Inflammatory macrophage treated with lipopolysaccharide for 1 hour (primary cell): Measurements from ENCODE around the gene DNAH7.
A peak's percentile ranks its signal among the peaks of the same experiment; 100 is the strongest.

Experiments
- DNase-seq, 2 donors: peaks; one replicate each; pipeline ENCODE4 v3.0.0-alpha.2; 2020 to 2022

DNAH7 gene

GRCh38 chr2:195857132-195857531 is 211.5 kb downstream of the DNAH7 start:
- DNase-seq: no peak

DNA sequence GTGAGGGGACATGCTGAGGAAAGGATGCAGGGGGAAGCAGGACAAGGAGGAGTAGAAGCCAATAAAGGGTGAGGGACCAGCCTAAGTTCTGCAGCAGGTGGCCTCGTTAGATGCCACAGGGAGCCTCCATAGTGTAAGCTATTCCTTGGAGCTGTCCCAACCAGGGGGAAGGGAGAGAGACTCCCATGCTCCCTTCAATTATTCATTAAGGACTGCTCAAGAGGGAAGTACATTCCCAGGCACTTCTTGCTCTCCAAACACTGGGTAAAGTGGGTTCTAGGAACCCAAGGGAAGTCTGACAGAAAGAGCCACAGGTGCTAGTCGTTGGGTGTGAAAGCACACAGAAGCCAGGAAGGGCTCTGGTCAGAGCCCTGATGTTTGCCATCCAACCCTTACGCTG is 217.9 kb downstream of the DNAH7 start:
- no peak for DNase-seq

GRCh38 chr2:195848119-195848899 is 220.3 kb downstream of the DNAH7 start:
- DNase-seq: no peak

DNA sequence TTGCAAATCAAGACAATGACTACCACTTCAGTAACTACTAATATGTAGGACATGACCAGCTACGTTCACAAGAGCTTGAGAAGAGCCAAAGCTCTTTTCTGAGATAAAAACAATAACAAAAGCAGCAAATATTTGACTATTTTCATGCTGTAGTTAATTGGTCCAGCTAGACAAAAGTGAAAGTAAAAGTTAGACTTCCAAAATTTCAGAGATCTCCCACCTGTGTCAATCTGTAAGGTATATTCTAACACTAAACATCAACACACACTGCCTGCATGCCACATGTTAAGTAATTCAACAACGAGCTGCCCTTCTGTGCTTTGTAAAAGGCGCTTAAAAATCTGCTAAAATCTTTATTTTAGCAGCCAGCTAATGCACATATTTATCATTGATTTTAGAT is 225.7 kb downstream of the DNAH7 start:
- no peak for DNase-seq

GRCh38 chr2:195838002-195838401 is 230.6 kb downstream of the DNAH7 start:
- peak; percentile 30 to 52 for DNase-seq

GRCh38 chr2:195836002-195836401 is 232.6 kb downstream of the DNAH7 start:
- no peak for DNase-seq

- DNase-seq: no peak
These were observed 233.8 kb downstream of the DNAH7 start for GRCh38 chr2:195834836-195835235.

DNA sequence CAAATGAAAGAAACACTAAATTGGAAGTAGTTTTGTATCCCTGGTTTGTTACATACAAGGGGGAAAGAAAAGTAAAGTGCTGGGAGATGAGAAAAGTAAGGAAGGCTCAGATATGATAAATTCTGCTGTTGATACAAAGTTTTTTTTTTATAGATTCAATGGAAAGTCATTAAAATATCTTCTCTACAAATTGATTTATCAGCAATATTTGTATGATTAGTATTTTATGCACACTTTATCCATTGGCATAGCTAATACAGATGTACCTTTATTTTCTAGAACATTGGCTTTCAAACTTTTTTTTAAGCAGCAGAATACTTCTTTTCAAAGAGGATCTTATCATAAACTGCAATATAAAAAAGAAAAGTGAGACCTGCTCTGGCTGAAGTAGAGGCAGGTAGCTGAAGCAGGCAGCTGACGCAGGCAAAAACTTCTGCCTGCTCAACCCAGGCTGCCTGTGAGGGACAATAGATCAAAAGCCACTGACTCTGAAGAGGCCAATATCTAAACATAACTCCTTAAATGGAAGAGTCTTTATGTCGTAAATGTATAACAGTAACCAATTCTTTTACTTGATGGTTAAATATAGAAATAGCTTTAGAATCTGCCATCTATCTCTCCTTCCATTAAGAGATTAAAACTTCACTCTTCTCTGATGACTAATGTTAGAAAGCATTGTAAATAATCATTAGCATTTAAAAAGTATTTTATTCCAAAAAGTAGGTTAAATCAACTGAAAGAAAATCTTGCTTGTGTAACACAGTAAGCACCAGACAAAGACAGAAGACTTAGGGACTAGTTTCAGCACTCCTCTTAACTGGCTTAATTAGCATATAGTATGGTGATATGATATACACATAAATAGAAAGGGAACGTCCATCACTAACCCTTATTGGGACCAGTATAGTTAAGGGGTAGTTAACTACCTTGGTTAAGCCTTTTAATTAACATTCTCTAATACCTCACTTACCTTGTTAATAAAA is 237.4 kb downstream of the DNAH7 start:
- DNase-seq: no peak

DNA sequence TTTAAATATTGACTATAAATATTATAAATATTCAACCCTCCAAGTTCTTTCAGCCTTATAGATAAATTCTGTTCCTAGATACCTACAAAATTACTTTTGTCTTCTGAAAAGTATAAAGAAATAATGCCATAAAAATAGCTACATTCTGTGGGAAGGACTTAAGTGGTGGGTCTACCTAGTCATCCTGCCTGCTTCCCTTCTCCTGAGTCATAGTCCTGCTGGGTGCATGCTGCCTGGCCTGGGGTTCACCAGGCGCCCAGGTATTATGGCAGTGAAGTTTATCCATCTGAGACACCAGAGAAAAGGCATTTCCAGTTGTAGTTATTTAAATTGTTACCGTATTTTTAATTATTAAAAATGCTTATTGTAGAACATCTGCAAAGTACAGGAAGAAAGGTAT is 244.2 kb downstream of the DNAH7 start:
- DNase-seq: no peak

- no peak for DNase-seq
These were observed 245.4 kb downstream of the DNAH7 start for GRCh38 chr2:195823206-195823605.

GRCh38 chr2:195821566-195821932 is 247.1 kb downstream of the DNAH7 start:
- no peak for DNase-seq

DNA sequence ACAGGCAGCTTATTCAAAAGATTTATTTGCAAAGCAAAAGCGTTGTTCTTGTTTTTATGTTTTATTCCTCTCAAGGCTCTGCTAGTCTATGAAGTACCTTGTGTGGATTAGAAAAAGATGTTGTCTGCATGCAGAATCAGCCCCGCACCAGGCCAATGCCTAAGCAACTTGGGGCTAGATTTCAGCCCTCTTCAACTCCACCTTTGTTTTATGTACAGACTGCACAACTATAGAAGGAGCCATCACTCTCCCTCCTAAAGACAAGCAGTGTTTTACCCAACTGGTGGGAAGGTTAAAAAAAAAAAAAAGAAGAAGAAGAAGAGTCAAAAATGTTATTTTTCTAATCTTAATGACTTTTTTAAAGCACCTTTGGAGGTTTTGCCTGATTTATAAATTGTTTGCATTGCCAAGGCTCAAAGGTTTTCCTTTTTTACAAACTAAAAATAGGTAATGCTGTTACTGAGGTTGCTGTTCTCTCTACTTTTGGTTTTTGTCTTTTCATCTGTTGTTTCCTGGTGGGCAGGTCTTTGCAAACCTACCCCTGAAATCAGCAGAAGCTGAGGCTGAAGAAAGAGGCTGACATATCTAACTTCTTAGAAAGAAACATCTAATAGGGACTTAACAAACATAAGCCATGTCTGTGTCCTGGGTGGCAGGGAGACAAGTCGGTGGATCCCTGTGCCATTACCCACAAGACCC is 247.6 kb downstream of the DNAH7 start:
- no peak for DNase-seq

DNA sequence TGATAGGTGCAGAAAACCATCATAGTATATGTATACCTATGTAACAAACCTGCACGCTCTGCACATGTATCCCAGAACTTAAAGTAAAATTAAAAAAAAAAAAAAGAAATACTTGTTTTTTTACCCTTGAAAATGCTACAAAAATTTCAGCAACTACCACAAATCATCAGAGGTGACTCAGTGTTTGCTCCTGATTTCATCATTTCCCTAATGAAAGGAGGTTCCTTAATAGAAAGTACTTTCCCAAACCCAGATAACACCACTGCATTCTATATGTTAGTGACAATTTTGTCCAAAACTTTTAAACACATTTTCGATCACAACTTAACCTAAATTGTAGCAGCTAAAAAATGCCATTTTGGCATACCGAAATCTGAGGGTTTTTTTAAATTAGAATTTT is 248.3 kb downstream of the DNAH7 start:
- DNase-seq: peak; percentile 60 to 66

DNA sequence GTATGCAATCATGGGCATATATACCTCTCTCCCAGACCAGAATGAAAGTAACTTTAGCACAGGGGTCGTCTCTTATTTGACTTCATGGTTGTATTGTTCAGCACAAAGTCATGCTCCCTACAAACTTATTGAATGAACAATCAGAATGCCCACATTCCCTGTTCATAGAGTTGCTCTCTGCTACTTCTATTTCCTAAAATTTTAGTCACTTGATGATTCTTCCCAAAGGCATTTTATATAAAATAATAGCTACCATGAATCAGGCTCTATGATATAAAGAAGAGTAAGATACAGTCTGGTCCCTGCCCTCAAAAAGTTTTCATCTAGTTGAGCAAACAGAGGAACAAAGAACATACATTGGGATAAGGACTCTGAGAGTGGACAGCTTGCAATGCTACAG is 249.4 kb downstream of the DNAH7 start:
- no peak for DNase-seq

DNA sequence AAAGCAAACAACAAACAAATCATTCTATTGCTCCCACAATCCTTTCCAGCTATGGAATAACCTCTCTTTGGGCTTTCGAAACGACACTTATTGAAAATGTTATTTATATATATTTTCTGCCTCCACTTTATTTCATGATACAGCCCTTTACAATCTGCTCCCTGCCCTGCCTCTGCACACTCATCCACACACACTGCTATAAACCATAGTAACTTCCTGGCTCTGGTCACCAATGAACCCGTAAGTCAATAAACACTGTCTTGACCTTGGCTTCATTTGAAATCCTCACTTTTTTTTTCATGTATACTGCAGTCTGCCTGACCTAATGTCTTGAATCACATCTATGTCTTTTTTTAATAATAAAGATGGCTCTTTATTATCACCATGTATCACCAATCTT is 250.1 kb downstream of the DNAH7 start:
- no peak for DNase-seq

DNA sequence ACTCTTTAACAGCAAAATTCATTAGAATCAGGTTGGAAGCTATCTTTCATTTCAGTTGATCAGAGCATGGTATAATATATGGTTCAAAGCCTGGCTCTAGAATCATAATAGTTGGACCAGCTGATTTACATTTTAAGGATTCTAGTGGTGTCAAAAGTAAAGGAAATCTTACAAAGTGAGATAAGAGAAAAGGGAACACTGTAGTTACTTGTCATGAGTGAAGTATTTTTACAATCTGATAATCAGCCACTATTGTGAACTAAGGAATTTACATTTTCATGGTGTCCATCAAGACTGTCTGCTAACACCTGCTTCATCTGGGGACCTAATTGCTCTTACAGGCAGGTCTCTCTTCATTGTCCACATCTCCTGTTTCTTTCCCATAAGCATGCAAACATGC is 250.5 kb downstream of the DNAH7 start:
- DNase-seq: no peak

DNA sequence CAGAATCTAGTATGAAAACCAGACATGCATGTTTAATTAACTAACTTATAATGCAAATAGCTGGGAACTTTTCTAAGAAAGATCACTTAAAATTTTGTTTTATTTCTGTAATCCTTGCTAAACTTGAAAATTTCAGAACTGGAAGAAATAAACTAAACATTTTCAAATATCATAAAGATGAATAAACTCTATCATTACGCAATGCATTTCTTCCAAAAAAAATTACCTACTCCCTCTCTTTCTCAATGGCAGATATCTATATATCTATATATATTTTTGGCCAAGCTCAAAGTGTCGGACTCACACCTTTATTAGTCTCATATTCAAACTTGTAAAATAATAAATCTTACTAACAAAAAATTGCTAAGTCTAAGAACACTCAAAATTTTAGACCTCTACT is 253.6 kb downstream of the DNAH7 start:
- no peak for DNase-seq

- DNase-seq: no peak
These were observed 255.2 kb downstream of the DNAH7 start for GRCh38 chr2:195813421-195813820.

GRCh38 chr2:195810340-195811098 is 258.1 kb downstream of the DNAH7 start:
- no peak for DNase-seq

- DNase-seq: no peak
These were observed 260.4 kb downstream of the DNAH7 start for GRCh38 chr2:195808189-195808588.

GRCh38 chr2:195805283-195805976 is 263.2 kb downstream of the DNAH7 start:
- DNase-seq: no peak

GRCh38 chr2:195795879-195796278 is 272.8 kb downstream of the DNAH7 start:
- peak in 1 of 2 donors; percentile 15 for DNase-seq
